GM13977 (cell line): Measurements from ENCODE around the gene SLC25A48.

Experiments used
- DNase-seq: peaks from one replicate; pipeline ENCODE4 v3.0.0; 2012; ENCODE audit warnings: low spot score
- in situ Hi-C: fragments of 300-500 bp; cut with MboI; formaldehyde crosslinking; loops from one replicate; pipeline ENCODE4 v1.12.0; 2022; ENCODE audit warnings: low sequenced_read_pairs, low pct_unique_long_range_greater_than_20kb, mixed read lengths, inconsistent platforms; ENCODE audit not compliant: unreplicated experiment
- TF ChIP-seq, protein P1 (sequence below): IDR thresholded peaks from 2 replicates; pipeline ENCODE4 v1.5.1; 2012; ENCODE audit warnings: mild to moderate bottlenecking, control low read depth; ENCODE audit not compliant: insufficient read depth; ENCODE audit errors: extremely low read depth, missing control alignments

Gene SLC25A48

DNA sequence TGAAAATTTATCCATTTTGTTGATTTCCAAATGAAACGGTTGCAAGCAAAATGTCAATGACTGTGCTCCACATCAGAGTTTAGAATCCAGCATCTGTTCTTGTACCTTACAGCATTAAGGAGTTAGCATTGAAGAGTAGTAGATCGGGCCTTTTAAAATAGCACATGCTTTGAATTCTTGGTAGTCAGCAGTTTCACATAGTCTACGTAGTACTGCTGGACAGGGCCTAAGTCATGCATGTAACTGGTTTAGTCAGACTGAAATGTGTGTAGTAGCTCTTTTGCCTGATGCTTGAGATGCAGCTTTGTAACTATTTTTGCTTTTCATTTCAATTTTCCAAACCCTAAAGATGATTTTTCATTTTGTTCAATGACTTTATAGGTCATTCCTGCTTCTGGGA lies 100.5 kb downstream of the SLC25A48 start:
- DNase-seq = no peak
- in situ Hi-C loops = no loop called here
- TF ChIP-seq, protein P1, sequence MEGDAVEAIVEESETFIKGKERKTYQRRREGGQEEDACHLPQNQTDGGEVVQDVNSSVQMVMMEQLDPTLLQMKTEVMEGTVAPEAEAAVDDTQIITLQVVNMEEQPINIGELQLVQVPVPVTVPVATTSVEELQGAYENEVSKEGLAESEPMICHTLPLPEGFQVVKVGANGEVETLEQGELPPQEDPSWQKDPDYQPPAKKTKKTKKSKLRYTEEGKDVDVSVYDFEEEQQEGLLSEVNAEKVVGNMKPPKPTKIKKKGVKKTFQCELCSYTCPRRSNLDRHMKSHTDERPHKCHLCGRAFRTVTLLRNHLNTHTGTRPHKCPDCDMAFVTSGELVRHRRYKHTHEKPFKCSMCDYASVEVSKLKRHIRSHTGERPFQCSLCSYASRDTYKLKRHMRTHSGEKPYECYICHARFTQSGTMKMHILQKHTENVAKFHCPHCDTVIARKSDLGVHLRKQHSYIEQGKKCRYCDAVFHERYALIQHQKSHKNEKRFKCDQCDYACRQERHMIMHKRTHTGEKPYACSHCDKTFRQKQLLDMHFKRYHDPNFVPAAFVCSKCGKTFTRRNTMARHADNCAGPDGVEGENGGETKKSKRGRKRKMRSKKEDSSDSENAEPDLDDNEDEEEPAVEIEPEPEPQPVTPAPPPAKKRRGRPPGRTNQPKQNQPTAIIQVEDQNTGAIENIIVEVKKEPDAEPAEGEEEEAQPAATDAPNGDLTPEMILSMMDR = no peak

DNA sequence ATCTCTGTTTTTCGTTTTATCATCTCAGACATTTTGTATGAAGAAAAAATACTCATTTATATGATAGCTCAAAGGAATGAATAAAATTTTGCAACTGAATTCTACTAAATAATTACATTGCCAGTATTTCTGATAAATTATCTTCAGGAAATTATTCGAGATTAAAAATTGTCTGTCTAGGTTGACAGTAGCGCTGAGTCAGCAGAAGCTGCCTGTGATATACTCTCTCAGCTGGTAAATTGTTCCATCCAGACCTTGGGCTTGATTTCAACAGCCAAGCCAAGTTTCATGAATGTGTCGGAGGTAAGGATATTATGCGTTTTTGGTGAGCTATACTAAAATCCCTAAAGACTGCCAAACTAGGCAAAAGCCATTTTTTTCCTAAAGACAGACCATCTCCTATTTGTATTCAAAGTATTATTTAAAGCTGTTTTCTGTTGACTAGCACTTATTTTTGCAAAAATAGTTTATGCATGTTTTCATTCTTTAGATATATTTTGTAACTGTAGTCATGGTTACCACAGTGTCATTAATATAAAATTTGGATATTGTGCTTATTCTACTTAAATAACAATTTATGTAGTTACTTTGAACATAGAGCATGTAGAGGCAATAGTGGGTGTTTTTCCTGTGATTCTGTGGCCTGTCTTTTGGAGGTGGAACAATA lies 102.9 kb downstream of the SLC25A48 start:
- no peak for DNase-seq
- TF ChIP-seq, protein P1 = no peak
- in situ Hi-C loops = no loop called here
